HepG2 (cell line): Measurements from ENCODE around the gene RTF1. TPM values are rescaled to one million over a fixed set of nuclear protein-coding genes. Genes with fewer than 3 reads are reported as not detected.

Experiments
- ATAC-seq: fragments of 200-7000 bp; cut with Tn5 transposase; 3 replicates; pipeline ENCODE4 v1.9.1; 2020; ENCODE audit warnings: mild to moderate bottlenecking, moderate library complexity
- BruUV-seq: library from RNA; stranded (reverse); fragments of 400-500 nt; replicated peaks from 2 replicates; lab custom pipeline; 2021; lab: Mats Ljungman, UMichigan
- CTCF ChIA-PET: fragments of 300-600 bp; formaldehyde crosslinking; extraction: SDS; loops from one replicate; lab custom pipeline; 2021; ENCODE audit warnings: low total read pairs, inconsistent platforms, low intra/inter-chr PET ratio; lab: Yijun Ruan, JAX
- POLR2A ChIA-PET: fragments of 350-600 bp; sonication (Branson Sonifier 250); formaldehyde crosslinking; loops from one replicate; lab custom pipeline; 2020; ENCODE audit warnings: antibody characterized with exemption, inconsistent platforms; lab: Yijun Ruan, JAX
- DNase-seq: peaks from one replicate; pipeline ENCODE4 v3.0.0-alpha.2; 2015; ENCODE audit warnings: low spot score
- FAIRE-seq: peaks from 3 replicates; lab custom pipeline; 2011; peaks lifted over from hg19 to GRCh38; lab: Jason Lieb, UNC
- H2AFZ ChIP-seq: one replicate; pipeline ENCODE4 v1.6.1; 2011; ENCODE audit warnings: low read length, inconsistent platforms
- H3K27ac ChIP-seq: fragments of 300-600 bp; 3 replicates; pipeline ENCODE4 v1.8.0; 2011; ENCODE audit warnings: mixed run types, mild to moderate bottlenecking, mixed read lengths, low read length, inconsistent platforms; ENCODE audit not compliant: insufficient read depth; ENCODE audit errors: extremely low read length
- H3K27me3 ChIP-seq, 2 experiments: fragments of 200-600 bp in 1 of 2; 2 replicates in 1 of 2; 3 replicates in 1 of 2; pipeline versions ENCODE4 v1.6.0 to v1.8.0; 2011; ENCODE audit warnings: low read length in 2 of 2, mild to moderate bottlenecking in 2 of 2, moderate library complexity in 2 of 2, inconsistent platforms in 1 of 2; ENCODE audit not compliant: insufficient read depth in 2 of 2, control insufficient read depth in 1 of 2
- H3K36me3 ChIP-seq, 2 experiments: fragments of 200-600 bp in 1 of 2; replicated peaks in 1 of 2; 2 replicates in 1 of 2; 3 replicates in 1 of 2; pipeline versions ENCODE4 v1.5.1 to v1.8.0; 2011; ENCODE audit warnings: low read length in 2 of 2, inconsistent platforms in 1 of 2; ENCODE audit not compliant: insufficient read depth in 2 of 2, control insufficient read depth in 1 of 2
- H3K4me1 ChIP-seq: 2 replicates; pipeline ENCODE4 v1.5.1; 2012; ENCODE audit warnings: low read length, inconsistent platforms; ENCODE audit not compliant: insufficient read depth
- H3K4me2 ChIP-seq: 2 replicates; pipeline ENCODE4 v1.6.0; 2011; ENCODE audit warnings: low read depth, low read length, inconsistent platforms
- H3K4me3 ChIP-seq, 3 experiments: fragments of 200-600 bp in 1 of 3; sonication (generic), shearing (Covaris generic) in 1 of 3; replicated peaks in 1 of 3; 2 replicates each; pipeline ENCODE4 v1.5.1; 2011 to 2016; ENCODE audit warnings: low read length in 3 of 3, inconsistent platforms in 2 of 3, low read depth in 2 of 3, mild to moderate bottlenecking in 2 of 3, control low read depth in 1 of 3, mixed read lengths in 1 of 3; ENCODE audit not compliant: insufficient read depth in 1 of 3
- H3K79me2 ChIP-seq: one replicate; pipeline ENCODE4 v1.6.1; 2011; ENCODE audit warnings: low read length, inconsistent platforms; ENCODE audit not compliant: insufficient read depth
- H3K9ac ChIP-seq: 2 replicates; pipeline ENCODE4 v1.6.0; 2011; ENCODE audit warnings: mild to moderate bottlenecking, low read depth, low read length, inconsistent platforms; ENCODE audit not compliant: insufficient read depth
- H3K9me3 ChIP-seq: 2 replicates; pipeline ENCODE4 v1.5.1; 2012; ENCODE audit warnings: mild to moderate bottlenecking, low read length
- H4K20me1 ChIP-seq: 2 replicates; pipeline ENCODE4 v1.6.0; 2011; ENCODE audit warnings: inconsistent platforms, mild to moderate bottlenecking, low read length, moderate library complexity; ENCODE audit not compliant: insufficient read depth
- CHD4 ChIP-seq: fragments of 200-600 bp; sonication (generic); IDR thresholded peaks from 2 replicates; pipeline ENCODE4 v1.7.0; 2017; ENCODE audit warnings: mild to moderate bottlenecking, low read length, borderline replicate concordance
- HHEX ChIP-seq: IDR thresholded peaks from 2 replicates; pipeline ENCODE4 v1.6.1; 2016; ENCODE audit warnings: control low read depth
- KLF15 ChIP-seq: sonication (generic); formaldehyde crosslinking; IDR thresholded peaks from 2 replicates; pipeline ENCODE4 v1.8.1; 2023; ENCODE audit warnings: borderline replicate concordance, mild to moderate bottlenecking, inconsistent platforms, missing genetic modification reagents, mixed read lengths
- NFRKB ChIP-seq: fragments of 450-650 bp; IDR thresholded peaks from 2 replicates; pipeline ENCODE4 v1.6.1; 2017
- PHB2 ChIP-seq: fragments of 450-650 bp; IDR thresholded peaks from 2 replicates; pipeline ENCODE4 v1.6.1; 2018; ENCODE audit not compliant: partially characterized antibody
- ZMYM4 ChIP-seq: sonication (generic); formaldehyde crosslinking; IDR thresholded peaks from 2 replicates; pipeline ENCODE4 v1.8.1; 2023; ENCODE audit warnings: mild to moderate bottlenecking, missing genetic modification reagents
- ZNF543 ChIP-seq: sonication (generic); formaldehyde crosslinking; IDR thresholded peaks from 2 replicates; pipeline ENCODE4 v1.4.0; 2020; ENCODE audit warnings: mild to moderate bottlenecking, missing genetic modification reagents
- WGBS: methylation state at CpG from one replicate; pipeline ENCODE4 v1.1.6; 2017; ENCODE audit warnings: low lambda C conversion rate; 5-methylcytosine and 5-hydroxymethylcytosine counted together
- in situ Hi-C: cut with HindIII; loops from 2 replicates; pipeline ENCODE4 v1.10.0; 2017; ENCODE audit warnings: low pct_unique_long_range_greater_than_20kb; ENCODE audit not compliant: extremely low pct_ligation_motif_present
- intact Hi-C: fragments of 100-400 bp; cut with micrococcal nuclease; formaldehyde crosslinking; loops from one replicate; pipeline ENCODE4 v1.10.0; 2022; ENCODE audit not compliant: unreplicated experiment
- polyA plus RNA-seq, 8 experiments: library from polyadenylated mRNA; depleted of rRNA in 3 of 8; stranded (reverse) in 7 of 8; unstranded in 1 of 8; fragments of >200 nt; fragmentation: Illumina TruSeq in 4 of 8; extraction: Trizol in 4 of 8; gene quantifications; 2 replicates each; pipeline versions ENCODE4 v1.2.1 to v1.2.3, GENCODE V29; 2011 to 2016; ENCODE audit warnings: low read depth in 4 of 8, missing spikeins in 1 of 8, mixed read lengths in 1 of 8; ENCODE audit not compliant: insufficient read depth in 1 of 8
- total RNA-seq, 5 experiments: library from RNA; depleted of rRNA; stranded (reverse); fragments of >200 nt; fragmentation: Illumina TruSeq; extraction: Trizol; gene quantifications; 2 replicates each; pipeline ENCODE4 v1.2.3, GENCODE V29; 2016; ENCODE audit warnings: low read depth in 1 of 5
- TF ChIP-seq, protein P1 (sequence below): sonication (generic); formaldehyde crosslinking; IDR thresholded peaks from 2 replicates; pipeline ENCODE4 v1.5.0; 2020; ENCODE audit warnings: missing genetic modification reagents
- TF ChIP-seq, protein P2 (sequence below): sonication (generic); formaldehyde crosslinking; IDR thresholded peaks from 2 replicates; pipeline ENCODE4 v1.4.0; 2020; ENCODE audit warnings: missing genetic modification reagents, borderline replicate concordance

The RTF1 gene
- total and polyA plus RNA-seq, 2 of the 13 experiments (the other 11 are each of a cell fraction or from before 2014, with no cell fraction given) = 13.9 to 17.9 TPM

DNA sequence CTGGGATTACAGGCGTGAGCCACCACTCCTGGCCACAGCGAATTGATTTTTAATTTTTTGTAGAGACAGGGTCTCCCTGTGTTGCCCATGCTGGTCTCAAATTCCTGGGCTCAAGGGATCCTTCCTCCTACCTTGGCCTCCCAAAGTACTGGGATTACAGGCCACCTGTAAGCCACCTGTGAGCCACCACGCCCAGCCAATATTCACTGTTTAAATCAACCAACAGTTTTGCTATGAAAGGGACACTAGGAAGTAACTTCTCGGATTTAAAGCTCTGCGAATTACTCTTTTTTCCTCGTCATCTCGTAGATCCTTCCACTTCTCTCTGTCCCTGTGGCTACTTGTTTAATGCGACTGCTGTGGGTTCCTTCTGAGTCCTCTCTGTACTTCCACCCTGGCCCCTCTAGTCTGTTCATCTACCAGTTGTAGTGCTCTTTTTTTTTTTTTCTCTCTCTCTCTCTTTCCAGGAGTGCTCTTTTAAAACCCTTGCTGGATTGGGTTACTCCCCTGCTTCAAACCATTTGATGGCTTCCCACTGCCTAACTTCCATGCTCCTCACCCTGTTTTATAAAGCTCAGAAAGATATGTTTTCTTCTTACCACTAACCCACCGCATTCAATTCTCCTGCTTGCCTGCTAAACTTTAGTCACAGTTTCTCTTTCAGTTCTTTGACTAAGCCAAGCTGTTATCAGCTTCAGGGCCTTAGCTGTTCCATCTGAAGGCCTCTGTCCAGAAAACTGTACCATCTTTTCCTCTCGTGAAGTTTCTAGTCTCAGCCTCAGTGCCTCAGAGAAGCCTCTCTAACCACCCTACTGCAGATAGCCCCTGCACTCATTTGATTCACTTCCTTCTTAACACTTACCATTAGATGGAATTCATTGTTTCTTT is 12.4 kb downstream of the RTF1 start:
- Histone ChIP-seq H2AFZ (no peak overlapping the region), H3K36me3 (peaks cover 1 to 7% of the 10 kb centered on the region in 2 experiments; a peak in 2 of 5 replicates), H3K4me1 (0 out of 2 replicates have a peak, but pooled peaks cover 1% of the 10 kb centered on the region), H3K9me3 (no peaks in the 10 kb centered on the region), H3K4me2 (no peak overlapping the region), H3K27me3 (no peaks in the 10 kb centered on the region), H3K27ac (no peak overlapping the region), H3K4me3 (no peak overlapping the region), H4K20me1 (no peaks in the 10 kb centered on the region), H3K79me2 (peaks cover 24% of the 10 kb centered on the region), H3K9ac (no peak overlapping the region)
- TF ChIP-seq ZNF543 (CRISPR knock-in tag) (no peak), HHEX (CRISPR knock-in tag) (no peak), CHD4 (no peak), PHB2 (no peak), KLF15 (CRISPR knock-in tag) (no peak), ZMYM4 (CRISPR knock-in tag) (no peak), NFRKB (no peak)
- TF ChIP-seq, protein P1, sequence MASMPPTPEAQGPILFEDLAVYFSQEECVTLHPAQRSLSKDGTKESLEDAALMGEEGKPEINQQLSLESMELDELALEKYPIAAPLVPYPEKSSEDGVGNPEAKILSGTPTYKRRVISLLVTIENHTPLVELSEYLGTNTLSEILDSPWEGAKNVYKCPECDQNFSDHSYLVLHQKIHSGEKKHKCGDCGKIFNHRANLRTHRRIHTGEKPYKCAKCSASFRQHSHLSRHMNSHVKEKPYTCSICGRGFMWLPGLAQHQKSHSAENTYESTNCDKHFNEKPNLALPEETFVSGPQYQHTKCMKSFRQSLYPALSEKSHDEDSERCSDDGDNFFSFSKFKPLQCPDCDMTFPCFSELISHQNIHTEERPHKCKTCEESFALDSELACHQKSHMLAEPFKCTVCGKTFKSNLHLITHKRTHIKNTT (CRISPR knock-in tag) = no peak
- TF ChIP-seq, protein P2, sequence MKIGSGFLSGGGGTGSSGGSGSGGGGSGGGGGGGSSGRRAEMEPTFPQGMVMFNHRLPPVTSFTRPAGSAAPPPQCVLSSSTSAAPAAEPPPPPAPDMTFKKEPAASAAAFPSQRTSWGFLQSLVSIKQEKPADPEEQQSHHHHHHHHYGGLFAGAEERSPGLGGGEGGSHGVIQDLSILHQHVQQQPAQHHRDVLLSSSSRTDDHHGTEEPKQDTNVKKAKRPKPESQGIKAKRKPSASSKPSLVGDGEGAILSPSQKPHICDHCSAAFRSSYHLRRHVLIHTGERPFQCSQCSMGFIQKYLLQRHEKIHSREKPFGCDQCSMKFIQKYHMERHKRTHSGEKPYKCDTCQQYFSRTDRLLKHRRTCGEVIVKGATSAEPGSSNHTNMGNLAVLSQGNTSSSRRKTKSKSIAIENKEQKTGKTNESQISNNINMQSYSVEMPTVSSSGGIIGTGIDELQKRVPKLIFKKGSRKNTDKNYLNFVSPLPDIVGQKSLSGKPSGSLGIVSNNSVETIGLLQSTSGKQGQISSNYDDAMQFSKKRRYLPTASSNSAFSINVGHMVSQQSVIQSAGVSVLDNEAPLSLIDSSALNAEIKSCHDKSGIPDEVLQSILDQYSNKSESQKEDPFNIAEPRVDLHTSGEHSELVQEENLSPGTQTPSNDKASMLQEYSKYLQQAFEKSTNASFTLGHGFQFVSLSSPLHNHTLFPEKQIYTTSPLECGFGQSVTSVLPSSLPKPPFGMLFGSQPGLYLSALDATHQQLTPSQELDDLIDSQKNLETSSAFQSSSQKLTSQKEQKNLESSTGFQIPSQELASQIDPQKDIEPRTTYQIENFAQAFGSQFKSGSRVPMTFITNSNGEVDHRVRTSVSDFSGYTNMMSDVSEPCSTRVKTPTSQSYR (CRISPR knock-in tag) = no peak
- ChIA-PET CTCF (no interaction called here), POLR2A (no interaction called here)
- FAIRE-seq = no peak
- intact Hi-C loops = no loop called here
- BruUV-seq = no TSS peak
- in situ Hi-C loops = no loop called here
- WGBS = 97% methylated on average over 10 of the region's 10 CpGs
- ATAC-seq = no peak
- no peak for DNase-seq
